ENCODE measurements around the gene SNAP23.
"Not testable (repeated sequence)": the region's sequence is repeated elsewhere in the genome, so short reads cannot be mapped to it uniquely, and the experiment has no call there.

Gene SNAP23

DNA sequence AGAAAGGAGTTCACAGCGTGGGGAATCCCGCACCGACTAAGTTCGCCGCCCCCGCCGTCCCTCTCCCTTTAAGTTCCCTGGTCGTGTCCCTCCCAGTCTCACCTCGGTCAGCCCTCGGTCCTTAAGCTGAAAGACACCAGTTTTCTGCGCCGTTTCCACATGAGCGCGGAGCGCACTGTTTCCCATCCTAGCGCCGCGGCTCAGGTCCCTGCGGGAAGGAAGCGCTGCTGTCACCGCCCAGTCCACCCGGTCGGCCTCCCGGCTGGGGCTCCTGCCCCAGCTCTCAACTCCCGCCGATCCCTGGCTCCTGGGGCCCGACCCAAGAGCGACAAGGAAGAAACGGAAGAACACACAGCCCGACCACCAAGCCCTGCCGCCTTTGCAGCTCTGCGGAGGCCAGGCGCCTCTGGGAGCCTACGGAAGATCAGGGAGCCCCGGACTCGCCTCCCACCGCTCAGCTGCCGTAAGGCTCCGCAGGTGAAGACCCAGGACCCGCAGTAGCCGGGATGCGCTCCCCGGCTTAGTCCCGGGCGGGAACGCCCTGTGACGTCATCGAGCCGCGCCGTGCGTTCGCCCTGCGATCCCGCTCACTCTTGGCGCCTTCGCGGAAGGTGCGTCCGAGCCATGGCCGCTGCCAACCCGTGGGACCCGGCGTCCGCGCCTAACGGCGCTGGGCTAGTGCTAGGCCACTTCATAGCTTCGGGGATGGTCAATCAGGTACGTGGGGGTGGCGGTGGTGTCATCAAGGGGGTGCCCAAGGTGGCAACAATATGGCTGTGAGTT is 53.0 kb downstream of the SNAP23 start, which contains the start of the genes HAUS2 and LRRC57:
Gene HAUS2, plus strand, starts transcription at position 590 of the 783 bp plus-strand sequence. Its CDS starts 35 bp downstream, at position 625.
Gene LRRC57, minus strand, starts transcription at position 545 of the 783 bp plus-strand sequence. Its CDS starts 359 bp downstream, at position 186.
- Histone ChIP-seq H3K9ac (ENCODE audit: low read length) (peak within 1 kb of the TSS; percentile 90), H3K4me3 (ENCODE audit: low read length) (peak within 1 kb of the TSS; percentile 94), H3K27me3 (ENCODE audit: control insufficient read depth, insufficient read depth, low read length) (no peaks in the 10 kb centered on the region), H3K36me3 (ENCODE audit: control insufficient read depth, insufficient read depth, low read length) (peaks cover 9% of the 10 kb centered on the region), H3K4me1 (ENCODE audit: control insufficient read depth, insufficient read depth, low read length) (peaks cover 12% of the 10 kb centered on the region), H3K27ac (ENCODE audit: low read depth, low read length) (peak within 1 kb of the TSS; percentile 96)

DNA sequence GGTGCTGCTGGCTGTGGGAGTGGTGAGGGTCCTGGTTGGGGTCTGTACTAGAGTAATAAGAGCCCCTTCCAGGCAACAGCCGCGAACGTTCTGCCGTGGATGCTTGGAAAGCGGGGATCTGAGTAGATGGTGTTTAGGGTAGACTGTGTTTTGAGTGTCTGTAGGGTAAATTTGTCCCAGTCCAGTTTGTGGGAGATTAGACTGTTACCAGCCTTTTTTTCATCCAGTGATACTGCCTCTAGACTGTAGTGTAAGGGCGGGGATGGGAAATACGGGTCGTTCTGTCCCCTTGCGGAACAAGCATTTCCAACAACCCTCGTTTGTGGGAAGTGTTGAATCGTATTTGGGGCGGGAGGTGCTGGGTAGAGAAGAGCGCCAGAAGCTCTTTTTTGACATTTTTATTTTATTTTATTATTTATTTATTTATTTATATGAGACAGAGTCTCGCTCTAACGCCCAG is 53.6 kb downstream of the SNAP23 start:
- peak overlapping the region; percentile 96 for H3K27ac ChIP-seq (ENCODE audit: low read depth, low read length)
- peak overlapping the region; percentile 94 for H3K4me3 ChIP-seq (ENCODE audit: low read length)
- peak overlapping the region; percentile 90 for H3K9ac ChIP-seq (ENCODE audit: low read length)
- peaks cover 12% of the 10 kb centered on the region for H3K4me1 ChIP-seq (ENCODE audit: control insufficient read depth, insufficient read depth, low read length)
- peaks cover 4% of the 10 kb centered on the region for H3K36me3 ChIP-seq (ENCODE audit: control insufficient read depth, insufficient read depth, low read length)
- no peaks in the 10 kb centered on the region for H3K27me3 ChIP-seq (ENCODE audit: control insufficient read depth, insufficient read depth, low read length)

DNA sequence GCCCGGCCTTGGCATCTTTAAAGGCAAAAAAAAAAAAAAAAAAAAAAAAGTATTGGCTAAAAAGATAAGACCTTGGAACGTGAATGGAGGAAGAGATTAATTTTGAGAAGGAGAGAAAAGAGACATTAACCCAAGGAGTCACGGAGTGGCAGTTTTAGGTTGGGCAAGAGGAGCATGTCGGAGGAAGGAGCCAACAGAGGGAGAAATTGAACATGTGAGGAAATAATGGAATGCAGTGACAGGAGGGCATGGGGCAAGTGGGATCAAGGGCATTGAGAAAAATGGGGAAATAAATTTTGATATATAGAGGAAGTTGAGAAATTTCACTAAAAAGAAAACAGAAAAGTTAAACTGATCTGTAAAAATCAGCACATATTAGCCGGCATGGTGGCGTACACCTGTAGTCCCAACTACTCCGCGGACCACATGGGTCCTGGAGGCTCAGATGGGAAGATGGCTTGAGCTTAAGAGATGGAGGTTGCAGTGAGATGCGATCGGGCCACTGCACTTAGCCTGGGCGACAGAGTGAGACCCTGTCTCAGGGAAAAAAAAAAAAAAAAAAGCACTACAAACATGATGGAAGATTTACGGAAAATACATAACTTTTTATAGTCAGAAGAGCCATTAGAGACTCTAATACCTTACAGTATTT is 54.4 kb downstream of the SNAP23 start:
- Histone ChIP-seq H3K4me3 (ENCODE audit: low read length) (peak overlapping the region; percentile 19), H3K4me1 (ENCODE audit: control insufficient read depth, insufficient read depth, low read length) (peaks cover 12% of the 10 kb centered on the region), H3K9ac (ENCODE audit: low read length) (no peak overlapping the region), H3K27ac (ENCODE audit: low read depth, low read length) (no peak overlapping the region), H3K36me3 (ENCODE audit: control insufficient read depth, insufficient read depth, low read length) (no peaks in the 10 kb centered on the region), H3K27me3 (ENCODE audit: control insufficient read depth, insufficient read depth, low read length) (no peaks in the 10 kb centered on the region)

DNA sequence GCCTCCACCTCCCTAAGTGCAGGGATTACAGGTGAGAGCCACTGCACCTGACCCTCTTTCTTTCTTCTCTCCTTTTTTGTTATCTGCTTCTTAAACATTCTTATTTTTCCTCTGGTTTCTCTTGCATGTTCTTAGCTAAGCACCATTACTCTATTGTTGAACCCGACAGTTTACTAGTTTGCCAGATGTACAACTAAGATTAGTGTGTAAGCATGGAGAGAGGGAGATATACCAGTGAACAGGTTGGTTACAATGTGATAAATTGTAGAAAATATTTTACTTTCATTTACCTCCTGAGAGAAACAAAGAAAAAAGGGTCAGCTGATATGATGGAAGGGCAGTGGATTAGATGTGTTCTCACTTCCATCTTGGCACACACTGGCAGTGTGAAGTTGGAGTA is 58.1 kb downstream of the SNAP23 start:
- no peak overlapping the region for H3K9ac ChIP-seq (ENCODE audit: low read length)
- no peaks in the 10 kb centered on the region for H3K27me3 ChIP-seq (ENCODE audit: control insufficient read depth, insufficient read depth, low read length)
- H3K27ac ChIP-seq (ENCODE audit: low read depth, low read length) = no peak overlapping the region
- H3K4me1 ChIP-seq (ENCODE audit: control insufficient read depth, insufficient read depth, low read length) = no peaks in the 10 kb centered on the region
- H3K36me3 ChIP-seq (ENCODE audit: control insufficient read depth, insufficient read depth, low read length) = no peaks in the 10 kb centered on the region
- H3K4me3 ChIP-seq (ENCODE audit: low read length) = no peak overlapping the region

DNA sequence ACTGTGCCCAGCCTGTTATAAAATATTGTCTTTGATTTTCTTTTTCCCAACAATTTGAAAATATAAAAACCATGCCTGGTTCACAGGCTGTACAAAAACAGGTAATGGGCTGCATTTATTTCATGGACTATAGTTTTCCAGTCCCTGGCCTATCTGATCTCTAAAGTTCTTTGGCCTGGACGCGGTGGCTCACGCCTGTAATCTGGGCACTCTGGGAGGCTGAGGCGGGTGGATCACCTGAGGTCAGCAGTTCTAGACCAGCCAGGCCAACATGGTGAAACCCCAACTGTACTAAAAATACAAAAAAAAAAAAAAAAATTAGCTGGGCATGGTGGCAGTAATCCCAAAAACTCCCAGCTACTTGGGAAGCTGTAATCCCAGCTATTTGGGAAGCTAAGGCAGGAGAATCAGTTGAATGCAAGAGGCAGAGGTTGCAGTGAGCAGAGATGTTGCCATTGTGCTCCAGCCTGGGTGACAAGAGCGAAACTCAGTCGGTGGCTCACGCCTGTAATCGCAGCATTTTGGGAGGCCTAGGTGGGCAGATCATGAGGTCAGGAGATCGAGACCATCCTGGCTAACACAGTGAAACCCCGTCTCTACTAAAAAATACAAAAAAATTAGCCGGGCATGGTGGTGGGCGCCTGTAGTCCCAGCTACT is 61.2 kb downstream of the SNAP23 start:
- not testable (repeated sequence) for H3K36me3 ChIP-seq (ENCODE audit: control insufficient read depth, insufficient read depth, low read length); H3K9ac ChIP-seq (ENCODE audit: low read length)

DNA sequence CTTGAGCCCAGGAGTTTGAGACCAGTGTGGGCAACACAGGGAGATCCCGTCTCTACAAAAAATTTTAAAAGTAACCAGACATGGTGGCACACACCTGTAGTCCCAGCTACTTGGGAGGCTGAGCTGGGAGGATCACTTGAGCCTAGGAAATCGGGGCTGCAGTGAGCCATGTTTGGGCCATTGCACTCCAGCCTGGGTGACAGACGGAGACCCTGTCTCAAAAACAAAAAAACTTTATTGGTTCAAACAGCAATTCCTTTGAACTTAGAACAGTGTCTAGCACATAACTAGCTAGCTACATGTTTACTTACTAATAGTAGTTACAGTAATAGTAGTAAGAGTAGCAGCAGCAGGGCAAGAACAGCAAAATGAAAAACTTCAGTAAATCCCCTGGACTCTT is 63.3 kb downstream of the SNAP23 start:
- peaks cover 5% of the 10 kb centered on the region for H3K36me3 ChIP-seq (ENCODE audit: control insufficient read depth, insufficient read depth, low read length)

More for the DNA sequence above, 61.2 kb downstream of the SNAP23 start:
- H3K4me1 ChIP-seq (ENCODE audit: control insufficient read depth, insufficient read depth, low read length); H3K27me3 ChIP-seq (ENCODE audit: control insufficient read depth, insufficient read depth, low read length); H3K4me3 ChIP-seq (ENCODE audit: low read length); H3K27ac ChIP-seq (ENCODE audit: low read depth, low read length): not testable (repeated sequence)

GRCh38 chr15:42575188-42576039 is 80.0 kb downstream of the SNAP23 start, which contains the start of gene STARD9:
Gene STARD9, plus strand, starts transcription at chr15:42575606. Its CDS starts 110 bp downstream, at chr15:42575716.
- peaks cover 13% of the 10 kb centered on the region for H3K4me1 ChIP-seq (ENCODE audit: control insufficient read depth, insufficient read depth, low read length)
- H3K9ac ChIP-seq (ENCODE audit: low read length) = peak within 1 kb of the TSS; percentile 80
- H3K27ac ChIP-seq (ENCODE audit: low read depth, low read length) = peak within 1 kb of the TSS; percentile 93
- H3K4me3 ChIP-seq (ENCODE audit: low read length) = peak within 1 kb of the TSS; percentile 95
- no peaks in the 10 kb centered on the region for H3K36me3 ChIP-seq (ENCODE audit: control insufficient read depth, insufficient read depth, low read length)
- no peaks in the 10 kb centered on the region for H3K27me3 ChIP-seq (ENCODE audit: control insufficient read depth, insufficient read depth, low read length)

More for the DNA sequence above, 63.3 kb downstream of the SNAP23 start:
- Histone ChIP-seq H3K4me3 (ENCODE audit: low read length) (no peak overlapping the region), H3K9ac (ENCODE audit: low read length) (no peak overlapping the region), H3K27ac (ENCODE audit: low read depth, low read length) (no peak overlapping the region), H3K4me1 (ENCODE audit: control insufficient read depth, insufficient read depth, low read length) (no peaks in the 10 kb centered on the region), H3K27me3 (ENCODE audit: control insufficient read depth, insufficient read depth, low read length) (no peaks in the 10 kb centered on the region)

DNA sequence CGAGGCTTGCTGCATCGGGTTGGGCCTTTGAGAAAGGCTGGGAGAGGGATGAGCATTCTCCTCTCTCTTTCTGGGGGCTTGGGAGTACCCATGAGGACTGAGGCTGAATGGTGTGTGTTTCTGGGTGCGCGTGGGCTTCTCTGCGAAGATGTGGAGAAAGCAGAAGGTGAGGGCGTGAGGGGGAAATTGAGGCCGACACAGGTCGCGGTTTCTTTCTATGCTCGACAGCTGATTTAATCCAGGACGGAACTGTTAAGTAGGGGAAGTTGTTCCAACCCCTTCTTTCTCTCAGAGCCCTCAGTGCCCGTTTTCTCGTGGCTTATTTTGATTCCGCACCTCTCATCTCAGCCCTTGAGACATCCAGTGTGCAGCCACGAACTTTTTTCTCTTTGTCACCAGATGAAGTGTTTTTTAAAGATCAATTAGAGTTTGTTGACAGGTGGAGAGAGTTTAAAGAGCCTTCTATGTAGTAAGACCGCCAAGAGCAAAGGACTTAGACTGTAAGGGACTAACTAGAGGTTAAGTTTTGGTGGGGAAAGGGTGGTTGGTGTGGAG is 80.7 kb downstream of the SNAP23 start:
- H3K4me1 ChIP-seq (ENCODE audit: control insufficient read depth, insufficient read depth, low read length) = peaks cover 17% of the 10 kb centered on the region
- H3K27me3 ChIP-seq (ENCODE audit: control insufficient read depth, insufficient read depth, low read length) = no peaks in the 10 kb centered on the region
- H3K9ac ChIP-seq (ENCODE audit: low read length) = peak overlapping the region; percentile 80
- H3K27ac ChIP-seq (ENCODE audit: low read depth, low read length) = peak overlapping the region; percentile 93
- H3K4me3 ChIP-seq (ENCODE audit: low read length) = peak overlapping the region; percentile 95
- H3K36me3 ChIP-seq (ENCODE audit: control insufficient read depth, insufficient read depth, low read length) = no peaks in the 10 kb centered on the region

DNA sequence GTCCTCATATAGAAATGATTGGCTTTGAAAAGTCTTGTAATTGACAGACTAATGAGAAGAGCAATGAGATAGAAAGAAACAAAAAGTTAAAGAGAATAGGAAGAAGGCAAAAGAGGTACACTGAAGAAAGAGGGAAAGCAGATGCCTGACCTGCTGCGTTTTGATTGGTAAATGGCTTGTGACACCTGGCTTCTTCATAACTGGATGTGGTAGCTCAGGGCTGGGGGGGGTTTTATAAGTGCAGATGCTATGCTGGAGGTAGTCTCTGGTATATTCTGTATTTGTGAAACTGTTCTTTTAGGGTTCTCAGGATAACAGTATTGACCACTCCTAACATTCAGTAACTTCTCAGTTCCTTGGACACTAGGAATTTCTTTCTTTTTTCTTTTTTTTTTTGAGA is 81.3 kb downstream of the SNAP23 start:
- H3K4me3 ChIP-seq (ENCODE audit: low read length) = peak overlapping the region; percentile 95
- H3K9ac ChIP-seq (ENCODE audit: low read length) = no peak overlapping the region
- no peaks in the 10 kb centered on the region for H3K27me3 ChIP-seq (ENCODE audit: control insufficient read depth, insufficient read depth, low read length)
- peaks cover 20% of the 10 kb centered on the region for H3K4me1 ChIP-seq (ENCODE audit: control insufficient read depth, insufficient read depth, low read length)
- no peaks in the 10 kb centered on the region for H3K36me3 ChIP-seq (ENCODE audit: control insufficient read depth, insufficient read depth, low read length)
- H3K27ac ChIP-seq (ENCODE audit: low read depth, low read length) = peak overlapping the region; percentile 24

DNA sequence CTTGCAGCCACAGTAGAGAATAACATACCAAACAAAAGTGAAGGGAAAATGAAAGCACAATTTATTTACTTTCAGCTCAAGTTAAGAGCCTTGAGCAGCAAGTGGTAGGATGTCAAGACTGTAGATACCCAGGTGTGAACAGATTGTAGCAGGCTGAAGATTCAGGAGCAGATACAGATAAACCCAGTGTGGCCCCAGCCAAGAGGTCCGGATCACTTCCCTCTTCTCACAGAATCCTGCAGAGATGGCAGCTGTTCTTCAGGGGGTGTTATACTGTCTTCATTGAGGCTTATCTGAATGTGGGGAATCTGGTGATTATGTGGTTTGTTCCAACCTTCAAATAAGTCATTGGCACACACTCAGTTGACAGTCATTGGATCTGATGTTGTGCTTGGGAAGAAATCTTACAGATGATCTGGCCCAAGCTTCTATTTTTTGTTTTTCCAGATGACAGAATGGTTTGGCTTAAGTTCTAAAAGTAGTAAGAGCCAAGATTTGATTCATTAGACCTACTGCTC is 82.1 kb downstream of the SNAP23 start:
- H3K4me1 ChIP-seq (ENCODE audit: control insufficient read depth, insufficient read depth, low read length) = peaks cover 28% of the 10 kb centered on the region
- H3K9ac ChIP-seq (ENCODE audit: low read length) = no peak overlapping the region
- no peaks in the 10 kb centered on the region for H3K36me3 ChIP-seq (ENCODE audit: control insufficient read depth, insufficient read depth, low read length)
- H3K27me3 ChIP-seq (ENCODE audit: control insufficient read depth, insufficient read depth, low read length) = no peaks in the 10 kb centered on the region
- peak overlapping the region; percentile 27 for H3K4me3 ChIP-seq (ENCODE audit: low read length)
- H3K27ac ChIP-seq (ENCODE audit: low read depth, low read length) = peak overlapping the region; percentile 45

- Histone ChIP-seq H3K4me1 (ENCODE audit: control insufficient read depth, insufficient read depth, low read length) (peaks cover 36% of the 10 kb centered on the region), H3K27ac (ENCODE audit: low read depth, low read length) (no peak overlapping the region)
Measured at GRCh38 chr15:42578984-42579537, 83.6 kb downstream of the SNAP23 start.

More at GRCh38 chr15:42578984-42579537, 83.6 kb downstream of the SNAP23 start:
- Histone ChIP-seq H3K36me3 (ENCODE audit: control insufficient read depth, insufficient read depth, low read length) (no peaks in the 10 kb centered on the region), H3K27me3 (ENCODE audit: control insufficient read depth, insufficient read depth, low read length) (no peaks in the 10 kb centered on the region), H3K4me3 (ENCODE audit: low read length) (no peak overlapping the region), H3K9ac (ENCODE audit: low read length) (no peak overlapping the region)

Measured in rectal smooth muscle tissue (tissue), 1 donor.